A673 (cell line): ENCODE data around the gene LMTK3.

ENCODE experiments used
- CTCF ChIP-seq: fragments of 300-800, 200-600 bp; sonication (generic); conservative IDR thresholded peaks from 2 replicates; pipeline ENCODE4 v1.5.1; 2017; ENCODE audit warnings: low read depth, mild to moderate bottlenecking, antibody characterized with exemption, low read length, moderate library complexity, mixed read lengths
- EZH2 ChIP-seq: fragments of 200-600 bp; sonication (generic); IDR thresholded peaks from 2 replicates; pipeline ENCODE4 v1.6.1; 2017; ENCODE audit warnings: borderline replicate concordance, low read depth, mild to moderate bottlenecking, mixed read lengths, antibody characterized with exemption, low read length; ENCODE audit not compliant: poor library complexity, severe bottlenecking

- no peak for TF ChIP-seq CTCF
- no peak for TF ChIP-seq EZH2
Observed at GRCh38 chr19:48480558-48481500, 30.8 kb downstream of the LMTK3 start.
